ENCODE measurements around the gene LEP. TPM values are rescaled to one million over a fixed set of nuclear protein-coding genes. Genes with fewer than 3 reads are reported as not detected.

The LEP gene
- total RNA-seq, 4 donors from 2014 or later, result 206 to 1,039 (median 584) TPM

DNA sequence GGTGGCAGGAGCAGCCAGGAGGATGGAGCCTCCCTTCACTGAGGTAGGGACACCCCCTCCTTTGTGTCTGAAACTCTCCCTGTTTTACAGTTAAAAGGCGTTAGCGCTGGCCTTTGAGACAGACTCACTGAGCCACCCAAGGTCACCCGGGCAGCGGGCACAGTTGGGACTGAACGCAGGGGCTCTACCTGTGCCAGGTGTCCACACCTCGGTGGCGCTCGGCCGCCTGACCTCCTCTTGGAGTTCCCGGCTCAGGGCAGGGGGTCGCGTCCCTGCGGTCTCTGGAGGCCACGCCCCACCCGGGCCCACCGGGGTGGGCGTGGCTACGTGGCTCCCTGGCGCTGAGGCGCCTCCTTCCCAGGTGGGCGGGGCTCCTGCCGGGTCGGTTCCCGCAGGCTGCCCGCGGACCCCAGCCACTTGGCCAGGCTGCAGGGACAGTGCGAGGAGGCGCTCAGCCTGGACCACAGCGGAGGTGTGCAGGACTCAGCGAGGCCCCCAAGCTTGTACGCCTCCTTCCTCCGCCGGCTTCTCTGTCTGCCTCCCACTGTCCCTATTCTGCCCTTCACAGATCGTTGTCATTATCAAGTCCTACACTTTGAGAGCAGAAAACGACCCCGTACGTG is 39.9 kb upstream of the LEP start:
- no peak for TF ChIP-seq CTCF (IDR thresholded peaks at IDR 0.05; ENCODE audit: low read depth)

DNA sequence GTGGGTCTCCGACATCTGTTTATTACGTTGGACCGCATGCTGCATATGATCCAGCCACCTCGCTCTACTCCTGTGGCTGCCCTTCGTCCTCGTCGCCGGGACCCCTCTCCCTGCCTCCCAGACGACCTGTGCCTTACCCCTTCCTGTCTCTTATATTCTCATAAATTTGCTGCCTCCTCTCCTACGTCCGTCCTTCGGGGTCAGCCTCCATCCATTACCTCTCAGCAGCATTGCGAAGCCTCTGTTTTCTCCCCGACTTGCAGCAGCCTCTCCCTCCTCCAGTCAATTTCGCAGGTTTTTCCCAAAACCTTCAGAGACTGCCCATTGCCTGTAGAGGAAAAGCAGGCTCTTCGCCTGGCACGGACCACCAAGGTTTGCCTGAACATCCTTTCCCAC is 39.4 kb upstream of the LEP start:
- TF ChIP-seq CTCF (IDR thresholded peaks at IDR 0.05; ENCODE audit: low read depth), result no peak

DNA sequence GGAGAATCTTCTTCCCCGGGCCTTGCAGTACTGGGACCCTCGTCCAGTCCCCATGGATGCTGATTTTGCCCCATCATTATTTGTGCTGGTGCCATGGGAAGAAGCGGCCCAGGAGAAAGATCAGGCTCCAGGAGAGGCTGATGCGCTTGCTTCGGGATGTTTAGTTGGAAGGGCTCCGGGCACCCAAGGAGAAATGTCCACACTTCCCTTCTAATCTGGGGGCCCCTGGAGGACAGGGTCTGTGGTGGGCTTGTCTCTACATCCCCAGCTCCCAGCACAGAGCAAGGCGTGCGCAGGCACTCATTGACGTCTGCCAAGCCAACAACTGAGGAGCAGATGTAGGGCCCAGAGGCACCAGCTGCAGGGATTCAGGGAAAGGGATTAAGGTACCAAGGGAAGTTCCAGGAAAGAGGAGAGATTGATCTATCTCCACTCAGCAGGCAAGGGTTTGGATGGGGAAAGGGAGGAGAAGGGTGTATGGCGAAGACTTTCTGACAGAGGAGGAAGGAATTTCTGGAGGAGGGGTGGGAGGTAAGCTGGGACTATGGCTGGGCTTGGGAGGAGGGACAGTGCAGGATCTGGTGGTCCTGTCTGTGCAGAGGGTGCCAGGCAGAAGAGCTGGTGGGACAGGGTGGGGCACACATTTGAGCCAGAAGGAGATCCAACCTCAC is 38.7 kb upstream of the LEP start:
- TF ChIP-seq CTCF (IDR thresholded peaks at IDR 0.05; ENCODE audit: low read depth), result no peak

DNA sequence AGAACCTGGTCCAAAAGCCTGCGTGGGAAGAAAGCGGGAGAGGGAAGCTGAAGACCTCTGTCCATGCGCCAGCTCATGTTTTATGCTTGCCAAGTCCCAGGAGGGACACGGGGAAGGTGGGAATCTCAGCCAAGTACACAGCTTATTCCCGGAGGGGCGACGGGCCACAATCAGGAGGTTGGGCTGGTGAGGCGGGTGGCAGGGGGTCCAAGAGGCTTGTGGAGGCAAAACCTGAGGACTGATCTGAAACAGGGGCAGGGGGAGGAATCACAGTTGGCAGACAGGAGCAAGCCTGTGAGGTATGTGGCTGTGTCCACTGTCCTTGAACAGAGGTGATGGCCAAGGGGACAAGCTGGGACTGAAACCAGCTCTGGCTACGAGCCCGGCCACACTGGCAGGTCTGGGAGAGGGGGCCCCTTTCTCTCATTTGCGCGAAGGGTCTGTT is 38.0 kb upstream of the LEP start:
- TF ChIP-seq CTCF (IDR thresholded peaks at IDR 0.05; ENCODE audit: low read depth), result no peak

- no peak for TF ChIP-seq CTCF (IDR thresholded peaks at IDR 0.05; ENCODE audit: low read depth)
These were observed 37.3 kb upstream of the LEP start for GRCh38 chr7:128203710-128204214.

- no peak for TF ChIP-seq CTCF (IDR thresholded peaks at IDR 0.05; ENCODE audit: low read depth)
These were observed 36.6 kb upstream of the LEP start for GRCh38 chr7:128204455-128204854.

- no peak for TF ChIP-seq CTCF (IDR thresholded peaks at IDR 0.05; ENCODE audit: low read depth)
These were observed 36.0 kb upstream of the LEP start for GRCh38 chr7:128205068-128205467.
